Right lobe of liver (tissue), 6 donors: ENCODE measurements around the gene TLE4. TPM values are rescaled to one million over a fixed set of nuclear protein-coding genes. Genes with fewer than 3 reads are reported as not detected.

Experiments used
- ATAC-seq, 4 donors: fragments of 200-7000 bp; cut with Tn5 transposase; one replicate each; pipeline ENCODE4 v1.9.1; 2020; ENCODE audit warnings: mild to moderate bottlenecking in 4 of 4, moderate library complexity in 4 of 4
- DNase-seq, 3 donors: peaks; one replicate each; pipeline ENCODE4 v3.0.0-alpha.2; 2020
- H3K27ac ChIP-seq, 3 donors: fragments of 200-600 bp; one replicate each; pipeline ENCODE4 v1.8.0; 2022
- H3K27me3 ChIP-seq, 2 donors: fragments of 200-600 bp; one replicate each; pipeline ENCODE4 v1.8.0; 2022
- H3K36me3 ChIP-seq, 4 donors: fragments of 200-600 bp; sonication (generic) in 1 of 4; one replicate each; pipeline versions ENCODE4 v1.5.1 to v1.8.0; 2017 to 2022; ENCODE audit warnings: control low read depth in 1 of 4
- H3K4me1 ChIP-seq, 4 donors: fragments of 200-600 bp; sonication (generic) in 1 of 4; one replicate each; pipeline versions ENCODE4 v1.5.1 to v1.8.0; 2017 to 2022; ENCODE audit warnings: control low read depth in 1 of 4
- H3K4me3 ChIP-seq, 3 donors: fragments of 200-600 bp; one replicate each; pipeline ENCODE4 v1.8.0; 2022
- H3K9me3 ChIP-seq, 4 donors: fragments of 200-600 bp; sonication (generic) in 1 of 4; one replicate each; pipeline versions ENCODE4 v1.5.1 to v1.8.0; 2017 to 2022; ENCODE audit warnings: control low read depth in 1 of 4
- POLR2A ChIP-seq: fragments of 450-650 bp; IDR thresholded peaks from one replicate; pipeline ENCODE4 v1.6.1; 2017; ENCODE audit warnings: antibody characterized with exemption, mild to moderate bottlenecking
- WGBS: methylation state at CpG from one replicate; pipeline ENCODE4 v1.1.6; 2018; ENCODE audit warnings: low coverage, low lambda C conversion rate; ENCODE audit not compliant: insufficient coverage; ENCODE audit errors: missing lambda C conversion rate; 5-methylcytosine and 5-hydroxymethylcytosine counted together
- intact Hi-C, 2 donors: fragments of 100-400 bp; cut with DNase I; formaldehyde crosslinking; loops; one replicate each; pipeline versions ENCODE4 v1.11.2 to v1.14.1; 2022
- total RNA-seq, 6 experiments: library from RNA; depleted of rRNA in 2 of 6; stranded (reverse); fragments of >200 nt in 2 of 6; fragmentation: NEBNext Ultra II Directional in 3 of 6; extraction: Animal tissue kit (Norgen Biotek cat#: 25700) in 3 of 6; gene quantifications; one replicate each; pipeline versions ENCODE4 v1.1.0 to v1.2.4, GENCODE V29; 2016 to 2023
- TF ChIP-seq, protein P1 (sequence below), 4 donors: fragments of 200-600 bp in 3 of 4; fragments of 450-650 bp in 1 of 4; IDR thresholded peaks; one replicate each; pipeline versions ENCODE4 v1.5.1 to v1.8.0; 2016 to 2022; ENCODE audit warnings: antibody characterized with exemption in 4 of 4, mild to moderate bottlenecking in 2 of 4
- donor health status: DM: no; HTN: yes; CAD: no.
- donor health status: DM: no; HTN: no; CAD: no.
- donor health status: DM: no; HTN: no; CAD: no.
- donor health status: DM: no; HTN: yes; CAD: no.
- donor health status: DM: no; HTN: yes; CAD: no.

The TLE4 gene
- total RNA-seq, 6 experiments from 2014 or later = 2.9 to 8.3 (median 5.7) TPM

DNA sequence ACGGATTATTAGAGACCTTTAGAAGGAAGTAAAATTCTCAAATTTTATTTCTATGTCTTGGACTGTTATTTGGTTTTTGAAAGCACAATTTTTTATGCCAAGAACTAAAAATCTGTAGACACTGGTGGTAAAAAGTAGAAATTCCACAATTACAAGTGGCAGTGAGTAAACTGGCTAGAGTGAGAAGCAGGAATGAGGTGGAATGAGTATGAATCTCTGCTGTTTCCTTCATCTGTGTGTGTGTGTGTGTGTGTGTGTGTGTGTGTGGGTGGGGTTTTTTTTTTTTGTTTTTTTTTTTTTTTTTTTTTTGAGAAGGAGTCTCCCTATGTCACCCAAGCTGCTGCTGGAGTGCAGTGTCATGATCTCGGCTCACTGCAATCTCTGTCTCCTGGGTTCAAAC is 94.2 kb downstream of the TLE4 start:
- DNase-seq (no peak), ATAC-seq (no peak)
- WGBS = 86% methylated on average over 1 of the region's 2 CpGs
- intact Hi-C loops = no loop called here
- Histone ChIP-seq H3K4me3 (no peak overlapping the region), H3K27me3 (no peaks in the 10 kb centered on the region), H3K9me3 (no peaks in the 10 kb centered on the region), H3K36me3 (no peaks in the 10 kb centered on the region), H3K27ac (no peak overlapping the region), H3K4me1 (peaks cover 0 to 16% (median 5%) of the 10 kb centered on the region in 4 donors)
- TF ChIP-seq POLR2A = no peak
- TF ChIP-seq, protein P1, sequence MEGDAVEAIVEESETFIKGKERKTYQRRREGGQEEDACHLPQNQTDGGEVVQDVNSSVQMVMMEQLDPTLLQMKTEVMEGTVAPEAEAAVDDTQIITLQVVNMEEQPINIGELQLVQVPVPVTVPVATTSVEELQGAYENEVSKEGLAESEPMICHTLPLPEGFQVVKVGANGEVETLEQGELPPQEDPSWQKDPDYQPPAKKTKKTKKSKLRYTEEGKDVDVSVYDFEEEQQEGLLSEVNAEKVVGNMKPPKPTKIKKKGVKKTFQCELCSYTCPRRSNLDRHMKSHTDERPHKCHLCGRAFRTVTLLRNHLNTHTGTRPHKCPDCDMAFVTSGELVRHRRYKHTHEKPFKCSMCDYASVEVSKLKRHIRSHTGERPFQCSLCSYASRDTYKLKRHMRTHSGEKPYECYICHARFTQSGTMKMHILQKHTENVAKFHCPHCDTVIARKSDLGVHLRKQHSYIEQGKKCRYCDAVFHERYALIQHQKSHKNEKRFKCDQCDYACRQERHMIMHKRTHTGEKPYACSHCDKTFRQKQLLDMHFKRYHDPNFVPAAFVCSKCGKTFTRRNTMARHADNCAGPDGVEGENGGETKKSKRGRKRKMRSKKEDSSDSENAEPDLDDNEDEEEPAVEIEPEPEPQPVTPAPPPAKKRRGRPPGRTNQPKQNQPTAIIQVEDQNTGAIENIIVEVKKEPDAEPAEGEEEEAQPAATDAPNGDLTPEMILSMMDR (IDR thresholded peaks at IDR 0.05) = no peak

DNA sequence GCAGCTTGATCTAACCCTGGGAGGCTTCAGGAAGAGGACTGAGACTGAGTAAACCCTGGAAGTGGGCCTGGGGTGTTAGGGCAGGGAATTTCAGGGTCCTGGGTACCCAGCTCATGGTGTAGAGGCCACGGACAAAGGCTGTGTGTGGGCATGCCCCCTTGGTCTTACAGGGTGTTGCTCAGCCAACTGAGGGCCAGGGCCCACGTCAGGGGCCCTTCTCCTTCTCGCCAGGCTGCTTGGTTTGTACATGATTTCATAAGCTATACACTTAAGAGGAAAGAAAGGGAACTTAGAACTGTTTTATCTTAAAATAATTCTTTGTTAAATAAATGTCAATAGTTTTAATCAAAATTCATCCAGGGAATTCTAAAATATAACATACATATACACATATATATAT is 95.4 kb downstream of the TLE4 start:
- no peak for TF ChIP-seq POLR2A
- TF ChIP-seq, protein P1 (IDR thresholded peaks at IDR 0.05) = no peak
- H3K27me3 ChIP-seq = no peaks in the 10 kb centered on the region
- 92% methylated on average over 3 of the region's 3 CpGs for WGBS
- no peak for DNase-seq
- H3K4me3 ChIP-seq = no peak overlapping the region
- H3K9me3 ChIP-seq = no peaks in the 10 kb centered on the region
- no peaks in the 10 kb centered on the region for H3K36me3 ChIP-seq
- H3K4me1 ChIP-seq = peaks cover 0 to 17% (median 6%) of the 10 kb centered on the region in 4 donors
- intact Hi-C loops = no loop called here
- H3K27ac ChIP-seq = no peak overlapping the region
- ATAC-seq = no peak

DNA sequence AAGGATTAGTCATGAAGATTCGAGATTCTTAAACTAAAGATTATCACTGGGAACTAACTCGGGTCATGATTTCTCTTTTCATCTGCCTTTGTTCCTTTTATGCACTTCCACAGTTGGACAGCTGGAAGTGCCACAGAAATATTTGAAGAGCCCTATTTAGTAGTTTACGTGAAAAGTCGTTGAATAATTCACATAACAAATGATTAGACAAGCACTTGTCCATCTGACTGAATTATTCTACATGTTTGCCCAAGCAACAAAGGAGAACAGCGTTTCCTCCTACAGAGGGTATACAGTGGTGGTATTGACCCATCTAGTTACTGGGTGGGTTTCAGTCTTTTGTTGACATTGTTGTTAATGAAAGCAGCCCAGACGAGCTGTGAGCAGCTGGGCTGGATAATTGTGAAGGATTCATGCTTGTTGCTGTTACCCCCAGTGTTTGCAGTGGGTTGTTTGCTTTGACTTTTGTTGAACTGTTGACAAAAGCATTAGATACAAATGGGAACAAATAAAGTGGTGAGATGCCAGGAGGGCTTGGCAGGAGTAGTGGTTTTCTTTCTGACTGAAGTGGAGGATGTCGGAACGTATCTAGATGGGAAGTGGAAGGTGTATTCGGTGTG is 96.2 kb downstream of the TLE4 start:
- 51% methylated on average over 9 of the region's 9 CpGs for WGBS
- H3K36me3 ChIP-seq = no peaks in the 10 kb centered on the region
- ATAC-seq (peak; percentile 77 to 90 (median 88)), DNase-seq (peak in 1 of 3 donors; percentile 65)
- intact Hi-C loops = no loop called here
- H3K4me3 ChIP-seq = no peak overlapping the region
- H3K4me1 ChIP-seq = peaks cover 0 to 17% (median 6%) of the 10 kb centered on the region in 4 donors
- no peaks in the 10 kb centered on the region for H3K27me3 ChIP-seq
- H3K27ac ChIP-seq = no peak overlapping the region
- no peaks in the 10 kb centered on the region for H3K9me3 ChIP-seq
- TF ChIP-seq, protein P1 (IDR thresholded peaks at IDR 0.05) = no peak
- no peak for TF ChIP-seq POLR2A

DNA sequence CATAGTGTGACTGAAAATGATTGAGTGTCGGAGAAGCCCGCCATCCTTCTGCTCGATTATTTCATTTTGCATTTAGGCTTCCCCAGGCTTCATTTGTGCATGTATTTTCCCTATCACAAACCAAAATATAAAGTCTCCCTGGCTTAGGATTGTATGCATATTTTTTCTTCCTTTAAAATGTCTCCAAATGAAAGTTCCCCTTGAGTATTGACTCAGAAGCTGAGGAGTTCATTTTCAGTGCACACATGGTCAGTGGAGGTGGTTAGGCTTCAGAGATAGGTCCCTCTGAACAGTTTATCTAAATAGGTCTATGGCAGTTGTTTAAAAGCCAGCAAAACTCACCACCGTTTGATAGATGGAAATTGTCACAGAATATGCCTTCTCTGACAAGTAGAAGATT is 97.2 kb downstream of the TLE4 start:
- intact Hi-C loops = no loop called here
- Histone ChIP-seq H3K4me3 (no peak overlapping the region), H3K9me3 (no peaks in the 10 kb centered on the region), H3K27ac (no peak overlapping the region), H3K27me3 (no peaks in the 10 kb centered on the region), H3K36me3 (no peaks in the 10 kb centered on the region), H3K4me1 (peaks cover 0 to 17% (median 6%) of the 10 kb centered on the region in 4 donors)
- WGBS = 75% methylated on average over 4 of the region's 4 CpGs
- ATAC-seq (no peak), DNase-seq (no peak)
- no peak for TF ChIP-seq POLR2A
- TF ChIP-seq, protein P1 (IDR thresholded peaks at IDR 0.05) = no peak
